Esophagus squamous epithelium (tissue), 4 donors: ENCODE measurements around the gene LRRC25.

Experiments used
- POLR2A ChIP-seq, 4 donors: fragments of 450-650 bp; IDR thresholded peaks; one replicate each; pipeline ENCODE4 v1.6.1; 2017; ENCODE audit warnings: antibody characterized with exemption in 4 of 4, mild to moderate bottlenecking in 4 of 4, moderate library complexity in 3 of 4
- TF ChIP-seq, protein P1 (sequence below), 6 experiments: fragments of 450-650 bp in 4 of 6; fragments of 200-600 bp in 2 of 6; sonication (generic) in 2 of 6; IDR thresholded peaks; one replicate each; pipeline ENCODE4 v1.5.1; 2016 to 2019; ENCODE audit warnings: antibody characterized with exemption in 6 of 6, mild to moderate bottlenecking in 4 of 6, moderate library complexity in 4 of 6

DNA sequence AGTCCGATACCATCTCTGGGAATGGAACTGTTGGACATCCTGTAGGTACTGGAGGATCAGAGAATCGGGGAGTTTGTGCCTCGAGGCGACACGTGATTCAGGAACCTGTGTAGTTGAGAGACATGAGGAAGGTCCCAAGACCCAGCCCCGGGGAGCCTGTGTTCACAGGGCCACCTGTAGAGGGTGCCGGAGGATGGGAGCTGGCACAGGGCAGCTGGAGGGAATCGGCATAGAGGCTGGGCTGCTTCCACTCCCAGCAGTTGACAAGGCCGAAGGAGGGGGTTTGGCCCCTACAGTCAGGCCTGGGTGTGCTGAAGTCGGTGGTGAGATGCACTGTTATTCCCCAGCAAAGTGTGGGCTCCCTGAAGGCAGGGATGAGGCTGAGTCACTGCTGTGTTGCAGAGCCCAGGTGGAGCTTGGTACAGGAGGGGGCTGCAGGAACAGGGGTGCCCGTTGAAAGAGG is 43.0 kb upstream of the LRRC25 start:
- TF ChIP-seq, protein P1, sequence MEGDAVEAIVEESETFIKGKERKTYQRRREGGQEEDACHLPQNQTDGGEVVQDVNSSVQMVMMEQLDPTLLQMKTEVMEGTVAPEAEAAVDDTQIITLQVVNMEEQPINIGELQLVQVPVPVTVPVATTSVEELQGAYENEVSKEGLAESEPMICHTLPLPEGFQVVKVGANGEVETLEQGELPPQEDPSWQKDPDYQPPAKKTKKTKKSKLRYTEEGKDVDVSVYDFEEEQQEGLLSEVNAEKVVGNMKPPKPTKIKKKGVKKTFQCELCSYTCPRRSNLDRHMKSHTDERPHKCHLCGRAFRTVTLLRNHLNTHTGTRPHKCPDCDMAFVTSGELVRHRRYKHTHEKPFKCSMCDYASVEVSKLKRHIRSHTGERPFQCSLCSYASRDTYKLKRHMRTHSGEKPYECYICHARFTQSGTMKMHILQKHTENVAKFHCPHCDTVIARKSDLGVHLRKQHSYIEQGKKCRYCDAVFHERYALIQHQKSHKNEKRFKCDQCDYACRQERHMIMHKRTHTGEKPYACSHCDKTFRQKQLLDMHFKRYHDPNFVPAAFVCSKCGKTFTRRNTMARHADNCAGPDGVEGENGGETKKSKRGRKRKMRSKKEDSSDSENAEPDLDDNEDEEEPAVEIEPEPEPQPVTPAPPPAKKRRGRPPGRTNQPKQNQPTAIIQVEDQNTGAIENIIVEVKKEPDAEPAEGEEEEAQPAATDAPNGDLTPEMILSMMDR (IDR thresholded peaks at IDR 0.05), result peak in 3 of 6 experiments; percentile 5 to 24 (median 11)
- no peak for TF ChIP-seq POLR2A (IDR thresholded peaks at IDR 0.05)
